WTC11 (cell line): ENCODE data around the gene MLPH. TPM values are rescaled to one million over a fixed set of nuclear protein-coding genes. Genes with fewer than 3 reads are reported as not detected.

ENCODE experiments used
- ATAC-seq: fragments of 200-7000 bp; cut with Tn5 transposase; 2 replicates; pipeline ENCODE4 v1.10.0; 2021; ENCODE audit warnings: mild to moderate bottlenecking, moderate library complexity
- CTCF ChIA-PET: fragments of 300-600 bp; sonication (Branson Sonifier 250); formaldehyde crosslinking; loops from one replicate; lab custom pipeline; 2021; ENCODE audit warnings: antibody characterized with exemption; lab: Charles Lee
- POLR2A ChIA-PET: fragments of 350-600 bp; sonication (Branson Sonifier 250); formaldehyde crosslinking; loops from one replicate; lab custom pipeline; 2021; ENCODE audit warnings: antibody characterized with exemption; lab: Charles Lee
- DNase-seq: peaks from one replicate; pipeline ENCODE4 v3.0.0; 2021; ENCODE audit warnings: low spot score
- H3K27ac Mint-ChIP-seq: 2 replicates; pipeline ENCODE4 v1.8.0; 2021; ENCODE audit warnings: mixed read lengths
- H3K27me3 Mint-ChIP-seq: 2 replicates; pipeline ENCODE4 v1.8.0; 2021; ENCODE audit warnings: low read depth, mild to moderate bottlenecking, moderate library complexity, mixed read lengths
- H3K36me3 Mint-ChIP-seq: 2 replicates; pipeline ENCODE4 v1.8.0; 2021; ENCODE audit warnings: mixed read lengths
- H3K4me1 Mint-ChIP-seq: 2 replicates; pipeline ENCODE4 v1.8.0; 2022; ENCODE audit warnings: mixed read lengths
- H3K4me3 Mint-ChIP-seq: 2 replicates; pipeline ENCODE4 v1.8.0; 2021; ENCODE audit warnings: mild to moderate bottlenecking, moderate library complexity, mixed read lengths
- H3K9me3 Mint-ChIP-seq: 2 replicates; pipeline ENCODE4 v1.8.0; 2021; ENCODE audit warnings: mixed read lengths
- CBFB ChIP-seq: sonication (generic); formaldehyde crosslinking; IDR thresholded peaks from 2 replicates; pipeline ENCODE4 v1.8.1; 2022; ENCODE audit warnings: mild to moderate bottlenecking, low read depth, missing genetic modification reagents
- FOXP4 ChIP-seq: sonication (generic); formaldehyde crosslinking; IDR thresholded peaks from 2 replicates; pipeline ENCODE4 v1.8.0; 2022; ENCODE audit warnings: mild to moderate bottlenecking, missing genetic modification reagents
- HMGXB4 ChIP-seq: sonication (generic); formaldehyde crosslinking; IDR thresholded peaks from 2 replicates; pipeline ENCODE4 v1.8.1; 2023; ENCODE audit warnings: mild to moderate bottlenecking, moderate library complexity, missing genetic modification reagents
- JAZF1 ChIP-seq: fragments of 250-450 bp; sonication (Bioruptor Pico); IDR thresholded peaks from 2 replicates; pipeline ENCODE4 v1.9.0; 2021; ENCODE audit warnings: moderate library complexity, mild to moderate bottlenecking, inconsistent platforms
- JUN ChIP-seq: sonication (generic); formaldehyde crosslinking; IDR thresholded peaks from 2 replicates; pipeline ENCODE4 v1.8.0; 2023; ENCODE audit warnings: mild to moderate bottlenecking, missing genetic modification reagents
- NFE2L1 ChIP-seq: sonication (generic); formaldehyde crosslinking; IDR thresholded peaks from 2 replicates; pipeline ENCODE4 v1.8.1; 2023; ENCODE audit warnings: missing genetic modification reagents
- NR2C2 ChIP-seq: sonication (generic); formaldehyde crosslinking; IDR thresholded peaks from 2 replicates; pipeline ENCODE4 v1.8.0; 2022; ENCODE audit warnings: mild to moderate bottlenecking, missing genetic modification reagents
- NR3C1 ChIP-seq: sonication (generic); formaldehyde crosslinking; conservative IDR thresholded peaks from 2 replicates; pipeline ENCODE4 v1.8.1; 2023; ENCODE audit warnings: low read depth, mild to moderate bottlenecking, missing genetic modification reagents
- PRRX2 ChIP-seq: fragments of 250-450 bp; sonication (Bioruptor Pico); IDR thresholded peaks from 2 replicates; pipeline ENCODE4 v1.8.0; 2021; ENCODE audit warnings: mild to moderate bottlenecking
- RELA ChIP-seq: sonication (generic); formaldehyde crosslinking; IDR thresholded peaks from 2 replicates; pipeline ENCODE4 v1.8.1; 2022; ENCODE audit warnings: missing genetic modification reagents, mild to moderate bottlenecking, borderline replicate concordance
- SMAD3 ChIP-seq: sonication (generic); formaldehyde crosslinking; IDR thresholded peaks from 2 replicates; pipeline ENCODE4 v1.8.0; 2022; ENCODE audit warnings: missing genetic modification reagents, mild to moderate bottlenecking, borderline replicate concordance
- SP1 ChIP-seq: sonication (generic); formaldehyde crosslinking; conservative IDR thresholded peaks from 2 replicates; pipeline ENCODE4 v1.8.1; 2022; ENCODE audit warnings: missing genetic modification reagents
- TEAD4 ChIP-seq: sonication (generic); formaldehyde crosslinking; IDR thresholded peaks from 2 replicates; pipeline ENCODE4 v1.8.0; 2022; ENCODE audit warnings: mild to moderate bottlenecking, missing genetic modification reagents
- TP53 ChIP-seq: sonication (generic); formaldehyde crosslinking; IDR thresholded peaks from 2 replicates; pipeline ENCODE4 v1.8.1; 2023; ENCODE audit warnings: mild to moderate bottlenecking, missing genetic modification reagents
- ZBTB21 ChIP-seq: sonication (generic); formaldehyde crosslinking; IDR thresholded peaks from 2 replicates; pipeline ENCODE4 v1.8.1; 2023; ENCODE audit warnings: mild to moderate bottlenecking, missing genetic modification reagents, borderline replicate concordance
- ZNF219 ChIP-seq: sonication (generic); formaldehyde crosslinking; IDR thresholded peaks from 2 replicates; pipeline ENCODE4 v1.8.0; 2023; ENCODE audit warnings: missing genetic modification reagents, mild to moderate bottlenecking, borderline replicate concordance
- ZNF281 ChIP-seq: sonication (generic); formaldehyde crosslinking; IDR thresholded peaks from 2 replicates; pipeline ENCODE4 v1.8.0; 2023; ENCODE audit warnings: mild to moderate bottlenecking, missing genetic modification reagents
- ZNF317 ChIP-seq: sonication (generic); formaldehyde crosslinking; IDR thresholded peaks from 2 replicates; pipeline ENCODE4 v1.8.1; 2023; ENCODE audit warnings: low read depth, mild to moderate bottlenecking, moderate library complexity, missing genetic modification reagents, borderline replicate concordance
- ZNF396 ChIP-seq: fragments of 250-450 bp; sonication (Bioruptor Pico); IDR thresholded peaks from 2 replicates; pipeline ENCODE4 v1.8.0; 2021; ENCODE audit warnings: mild to moderate bottlenecking, moderate library complexity, borderline replicate concordance
- ZNF423 ChIP-seq: fragments of 250-450 bp; sonication (Bioruptor Pico); IDR thresholded peaks from 2 replicates; pipeline ENCODE4 v2.1.2; 2022; ENCODE audit warnings: mild to moderate bottlenecking, moderate library complexity
- ZNF671 ChIP-seq: fragments of 250-450 bp; sonication (Bioruptor Pico); IDR thresholded peaks from 2 replicates; pipeline ENCODE4 v1.8.0; 2021; ENCODE audit warnings: mild to moderate bottlenecking
- total RNA-seq: library from RNA; stranded (reverse); gene quantifications from 3 replicates; pipeline ENCODE4 v1.2.3, GENCODE V29; 2021
- TF ChIP-seq, protein P1 (sequence below): fragments of 250-450 bp; sonication (Bioruptor Pico); conservative IDR thresholded peaks from 2 replicates; pipeline ENCODE4 v1.9.0; 2021; ENCODE audit warnings: mild to moderate bottlenecking
- TF ChIP-seq, protein P2 (sequence below): sonication (generic); formaldehyde crosslinking; IDR thresholded peaks from 2 replicates; pipeline ENCODE4 v1.8.0; 2023; ENCODE audit warnings: missing genetic modification reagents
- TF ChIP-seq, protein P3 (sequence below): sonication (generic); formaldehyde crosslinking; IDR thresholded peaks from 2 replicates; pipeline ENCODE4 v1.8.1; 2023; ENCODE audit warnings: mild to moderate bottlenecking, missing genetic modification reagents, moderate library complexity

Gene MLPH
- total RNA-seq, 1 experiment from 2014 or later = 10.3 TPM

DNA sequence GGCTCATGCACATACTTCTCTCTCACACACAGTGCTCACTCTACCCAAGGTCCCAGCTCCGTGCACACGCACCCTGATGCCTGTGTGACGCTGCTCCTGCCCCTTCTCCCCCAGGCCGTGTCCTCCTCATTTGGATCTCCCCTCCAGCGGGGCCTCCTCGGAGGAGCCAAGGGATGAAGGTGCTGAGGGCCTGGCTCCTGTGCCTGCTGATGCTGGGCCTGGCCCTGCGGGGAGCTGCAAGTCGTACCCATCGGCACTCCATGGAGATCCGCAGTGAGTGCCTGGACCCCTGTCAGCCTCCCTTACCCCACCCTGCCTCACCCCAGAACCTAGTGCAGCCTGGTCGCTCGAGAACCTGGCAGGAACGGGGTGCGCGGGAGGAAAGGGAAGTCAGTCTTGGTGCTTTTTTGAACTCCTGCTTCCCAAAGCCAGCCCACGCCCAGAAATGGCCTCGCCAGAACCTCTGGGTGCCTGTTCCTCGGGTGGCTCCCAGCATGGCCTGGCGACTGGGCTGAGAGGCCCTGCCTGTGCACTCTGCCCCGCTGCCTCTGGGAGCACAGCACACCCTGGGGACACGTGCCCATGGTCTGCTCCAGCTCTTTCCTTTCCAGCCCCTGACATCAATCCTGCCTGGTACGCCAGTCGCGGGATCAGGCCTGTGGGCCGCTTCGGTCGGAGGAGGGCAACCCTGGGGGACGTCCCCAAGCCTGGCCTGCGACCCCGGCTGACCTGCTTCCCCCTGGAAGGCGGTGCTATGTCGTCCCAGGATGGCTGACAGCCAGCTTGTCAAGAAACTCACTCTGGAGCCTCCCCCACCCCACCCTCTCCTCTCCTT lies 79.6 kb downstream of the MLPH start, which contains the start of gene PRLH:
PRLH (plus strand) TSS at position 174 of the 835 bp plus-strand sequence; CDS start at position 174, 0 bp downstream.
- CTCF ChIA-PET = interaction anchor here (0.6 to 2.7 kb wide), 3 partner anchors 54 to 145 kb away, joined by 3 to 13 read pairs (median 3); no protein-coding TSS in a partner anchor
- Mint-ChIP-seq H3K4me3 (no peak within 1 kb of the TSS), H3K27me3 (no peaks in the 10 kb centered on the region), H3K27ac (no peak within 1 kb of the TSS), H3K36me3 (no peaks in the 10 kb centered on the region), H3K9me3 (peaks cover 4% of the 10 kb centered on the region), H3K4me1 (peaks cover under 1% of the 10 kb centered on the region)
- no peak for ATAC-seq
- DNase-seq = no peak
- POLR2A ChIA-PET = no interaction called here
- TF ChIP-seq, protein P1, sequence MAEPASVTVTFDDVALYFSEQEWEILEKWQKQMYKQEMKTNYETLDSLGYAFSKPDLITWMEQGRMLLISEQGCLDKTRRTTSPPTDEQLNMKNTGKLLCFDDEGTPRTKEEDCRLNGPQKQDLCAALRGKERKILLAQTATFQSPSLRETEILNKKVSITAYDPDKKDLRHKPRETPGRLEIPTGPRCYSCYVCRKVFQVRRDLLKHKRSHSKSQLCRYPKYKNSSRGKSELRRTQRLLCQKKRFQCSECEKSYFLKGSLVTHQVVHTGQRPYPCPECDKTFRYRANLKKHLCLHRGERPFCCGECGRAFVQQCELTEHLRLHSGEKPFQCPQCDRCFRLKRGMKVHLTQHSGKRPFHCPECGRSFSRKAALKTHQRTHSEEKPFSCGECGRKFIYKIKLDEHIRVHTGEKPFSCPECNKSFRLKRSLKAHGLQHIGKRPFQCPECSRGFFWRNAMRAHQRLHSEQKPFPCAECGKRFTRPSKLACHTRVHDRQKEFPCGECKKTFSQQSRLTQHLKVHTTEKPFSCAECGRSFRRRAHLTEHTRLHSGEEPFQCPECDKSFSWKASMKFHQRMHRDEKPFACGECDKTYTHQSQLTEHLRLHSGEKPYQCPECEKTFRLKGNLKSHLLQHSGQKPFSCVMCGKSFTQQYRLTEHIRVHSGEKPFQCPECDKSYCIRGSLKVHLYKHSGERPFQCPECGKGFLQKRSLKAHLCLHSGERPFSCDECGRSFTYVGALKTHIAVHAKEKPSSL (CRISPR knock-in tag) = no peak
- TF ChIP-seq FOXP4 (no peak), ZNF396 (CRISPR knock-in tag) (no peak), TEAD4 (CRISPR knock-in tag) (no peak), PRRX2 (no peak), ZBTB21 (CRISPR knock-in tag) (no peak), NFE2L1 (no peak), HMGXB4 (CRISPR knock-in tag) (no peak), ZNF219 (no peak), ZNF317 (CRISPR knock-in tag) (no peak), JAZF1 (no peak), ZNF671 (CRISPR knock-in tag) (no peak), CBFB (CRISPR knock-in tag) (no peak), RELA (CRISPR knock-in tag) (no peak), ZNF423 (no peak), SMAD3 (CRISPR knock-in tag) (no peak)
- TF ChIP-seq, protein P2, sequence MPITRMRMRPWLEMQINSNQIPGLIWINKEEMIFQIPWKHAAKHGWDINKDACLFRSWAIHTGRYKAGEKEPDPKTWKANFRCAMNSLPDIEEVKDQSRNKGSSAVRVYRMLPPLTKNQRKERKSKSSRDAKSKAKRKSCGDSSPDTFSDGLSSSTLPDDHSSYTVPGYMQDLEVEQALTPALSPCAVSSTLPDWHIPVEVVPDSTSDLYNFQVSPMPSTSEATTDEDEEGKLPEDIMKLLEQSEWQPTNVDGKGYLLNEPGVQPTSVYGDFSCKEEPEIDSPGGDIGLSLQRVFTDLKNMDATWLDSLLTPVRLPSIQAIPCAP (CRISPR knock-in tag) = no peak

- H3K36me3 Mint-ChIP-seq = no peaks in the 10 kb centered on the region
- no peak for ATAC-seq
- no peak overlapping the region for H3K27ac Mint-ChIP-seq
- H3K4me3 Mint-ChIP-seq = no peak overlapping the region
- no peaks in the 10 kb centered on the region for H3K27me3 Mint-ChIP-seq
- ChIA-PET POLR2A (no interaction called here), CTCF (interaction anchor here (2.7 kb wide), 1 partner anchor 55 kb away, joined by 13 read pairs; no protein-coding TSS in a partner anchor)
- H3K9me3 Mint-ChIP-seq = peaks cover 4% of the 10 kb centered on the region
- peaks cover 9% of the 10 kb centered on the region for H3K4me1 Mint-ChIP-seq
- no peak for DNase-seq
- TF ChIP-seq PRRX2 = no peak
- TF ChIP-seq TP53 (CRISPR knock-in tag) = no peak
- TF ChIP-seq JUN = no peak
- TF ChIP-seq ZNF281 (CRISPR knock-in tag) = no peak
- no peak for TF ChIP-seq NR2C2 (CRISPR knock-in tag)
- TF ChIP-seq, protein P3, sequence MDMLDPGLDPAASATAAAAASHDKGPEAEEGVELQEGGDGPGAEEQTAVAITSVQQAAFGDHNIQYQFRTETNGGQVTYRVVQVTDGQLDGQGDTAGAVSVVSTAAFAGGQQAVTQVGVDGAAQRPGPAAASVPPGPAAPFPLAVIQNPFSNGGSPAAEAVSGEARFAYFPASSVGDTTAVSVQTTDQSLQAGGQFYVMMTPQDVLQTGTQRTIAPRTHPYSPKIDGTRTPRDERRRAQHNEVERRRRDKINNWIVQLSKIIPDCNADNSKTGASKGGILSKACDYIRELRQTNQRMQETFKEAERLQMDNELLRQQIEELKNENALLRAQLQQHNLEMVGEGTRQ = no peak
- no peak for TF ChIP-seq SP1 (CRISPR knock-in tag)
- no peak for TF ChIP-seq NR3C1 (CRISPR knock-in tag)
These were observed 80.4 kb downstream of the MLPH start for GRCh38 chr2:237567276-237568029.
